Liver (tissue), 9 donors: ENCODE results near the gene AUNIP. TPM values are rescaled to one million over a fixed set of nuclear protein-coding genes. Genes with fewer than 3 reads are reported as not detected.

Experiments
- DNase-seq: peaks from one replicate; pipeline ENCODE4 v3.0.0-alpha.2; 2017; ENCODE audit warnings: low spot score
- H3K27ac ChIP-seq, 2 donors: one replicate each; pipeline ENCODE4 v1.7.0; 2013; ENCODE audit warnings: inconsistent platforms in 2 of 2, low read length in 2 of 2, control low read depth in 1 of 2, low read depth in 1 of 2, mild to moderate bottlenecking in 1 of 2
- H3K27me3 ChIP-seq, 4 donors: one replicate each; pipeline versions ENCODE4 v1.6.1 to v1.7.0; 2013; ENCODE audit warnings: low read length in 3 of 4, inconsistent platforms in 1 of 4, mild to moderate bottlenecking in 1 of 4, moderate library complexity in 1 of 4; ENCODE audit not compliant: control insufficient read depth in 4 of 4, insufficient read depth in 4 of 4
- H3K36me3 ChIP-seq, 4 donors: one replicate each; pipeline versions ENCODE4 v1.6.1 to v1.7.0; 2013; ENCODE audit warnings: low read length in 3 of 4, mild to moderate bottlenecking in 3 of 4, low read depth in 1 of 4, moderate library complexity in 1 of 4; ENCODE audit not compliant: control insufficient read depth in 4 of 4, insufficient read depth in 3 of 4
- H3K4me1 ChIP-seq, 4 donors: one replicate each; pipeline versions ENCODE4 v1.6.1 to v1.7.0; 2013; ENCODE audit warnings: low read length in 3 of 4, mild to moderate bottlenecking in 3 of 4, moderate library complexity in 1 of 4; ENCODE audit not compliant: control insufficient read depth in 4 of 4, insufficient read depth in 4 of 4
- H3K4me3 ChIP-seq, 3 donors: one replicate each; pipeline versions ENCODE4 v1.6.1 to v1.7.0; 2013; ENCODE audit warnings: low read length in 3 of 3, control low read depth in 1 of 3, low read depth in 1 of 3, mild to moderate bottlenecking in 1 of 3
- H3K9ac ChIP-seq, 2 donors: one replicate each; pipeline ENCODE4 v1.7.0; 2013; ENCODE audit warnings: low read length in 2 of 2, mild to moderate bottlenecking in 2 of 2, moderate library complexity in 2 of 2, control low read depth in 1 of 2, low read depth in 1 of 2
- H3K9me3 ChIP-seq, 4 donors: one replicate each; pipeline versions ENCODE4 v1.6.1 to v1.7.0; 2013; ENCODE audit warnings: low read length in 3 of 4; ENCODE audit not compliant: control insufficient read depth in 4 of 4
- CTCF ChIP-seq: fragments of 150-350 bp; IDR thresholded peaks from 2 replicates; pipeline ENCODE4 v1.5.1; 2017; ENCODE audit warnings: improper control_type of control experiment, low read depth, low read length; ENCODE audit not compliant: missing input control
- EGR1 ChIP-seq, 2 donors: IDR thresholded peaks; 2 replicates each; pipeline ENCODE4 v1.6.1; 2016 to 2018; ENCODE audit warnings: antibody characterized with exemption in 2 of 2, low read depth in 2 of 2
- FOXA1 ChIP-seq: IDR thresholded peaks from 2 replicates; pipeline ENCODE4 v1.6.1; 2016; ENCODE audit warnings: antibody characterized with exemption
- FOXA2 ChIP-seq: IDR thresholded peaks from 2 replicates; pipeline ENCODE4 v1.6.1; 2016; ENCODE audit warnings: antibody characterized with exemption
- GABPA ChIP-seq, 2 donors: IDR thresholded peaks in 1 of 2; conservative IDR thresholded peaks in 1 of 2; 2 replicates each; pipeline ENCODE4 v1.6.1; 2016; ENCODE audit warnings: antibody characterized with exemption in 2 of 2, mild to moderate bottlenecking in 1 of 2, moderate library complexity in 1 of 2
- HNF4A ChIP-seq, 2 donors: conservative IDR thresholded peaks; 2 replicates each; pipeline ENCODE4 v1.6.1; 2016; ENCODE audit warnings: antibody characterized with exemption in 2 of 2, mild to moderate bottlenecking in 2 of 2
- JUND ChIP-seq, 2 donors: IDR thresholded peaks; 2 replicates each; pipeline ENCODE4 v1.6.1; 2016; ENCODE audit warnings: antibody characterized with exemption in 2 of 2
- RAD21 ChIP-seq, 2 donors: IDR thresholded peaks; 2 replicates each; pipeline ENCODE4 v1.6.1; 2016; ENCODE audit warnings: antibody characterized with exemption in 2 of 2, mild to moderate bottlenecking in 2 of 2
- RXRA ChIP-seq, 2 donors: IDR thresholded peaks; 2 replicates each; pipeline ENCODE4 v1.6.1; 2017 to 2018; ENCODE audit warnings: antibody characterized with exemption in 2 of 2, mild to moderate bottlenecking in 1 of 2
- SP1 ChIP-seq: IDR thresholded peaks from 2 replicates; pipeline ENCODE4 v1.6.1; 2018; ENCODE audit warnings: antibody characterized with exemption, mild to moderate bottlenecking
- TAF1 ChIP-seq: conservative IDR thresholded peaks from 2 replicates; pipeline ENCODE4 v1.6.1; 2016; ENCODE audit warnings: antibody characterized with exemption, mild to moderate bottlenecking
- YY1 ChIP-seq: IDR thresholded peaks from 2 replicates; pipeline ENCODE4 v1.6.1; 2016; ENCODE audit warnings: antibody characterized with exemption, mild to moderate bottlenecking
- ZBTB33 ChIP-seq: IDR thresholded peaks from 2 replicates; pipeline ENCODE4 v1.6.1; 2016; ENCODE audit warnings: antibody characterized with exemption
- WGBS: extraction: QIAGEN DNeasy Blood & Tissue Kit; methylation state at CpG from one replicate; pipeline ENCODE4 v1.1.7; 2013; 5-methylcytosine and 5-hydroxymethylcytosine counted together
- polyA plus RNA-seq, 2 donors: library from polyadenylated mRNA; stranded (reverse) in 1 of 2; unstranded in 1 of 2; fragments of 200-250 nt in 1 of 2; fragments of >200 nt in 1 of 2; fragmentation: Nextera tagmentation in 1 of 2; extraction: Ambion mirVana in 1 of 2; gene quantifications; one replicate each; pipeline versions ENCODE4 v1.2.1 to v1.2.3, GENCODE V29; 2013 to 2015
- total RNA-seq, 2 donors: library from RNA; depleted of rRNA; stranded (reverse); fragments of >200 nt; gene quantifications; one replicate each; pipeline ENCODE4 v1.2.3, GENCODE V29; 2014
- donor health status: healthy.
- donor health status: healthy.
- donor health status: healthy.
- donor health status: healthy.
- donor health status: healthy.

The AUNIP gene
- total and polyA plus RNA-seq, 4 donors = 0.18 to 9.0 (median 0.56) TPM; not detected in 1

- 94% methylated on average over 3 of the region's 3 CpGs for WGBS
- peaks cover 0 to 1% (median 0%) of the 10 kb centered on the region in 4 donors for H3K36me3 ChIP-seq
- no peak for DNase-seq
- H3K27ac ChIP-seq = no peak overlapping the region
- H3K27me3 ChIP-seq = no peaks in the 10 kb centered on the region
- no peak overlapping the region for H3K4me3 ChIP-seq
- TF ChIP-seq JUND (IDR thresholded peaks at IDR 0.05) = no peak
- no peak for TF ChIP-seq RXRA (IDR thresholded peaks at IDR 0.05)
- TF ChIP-seq GABPA (IDR thresholded peaks at IDR 0.05 in 1 of 2, conservative IDR thresholded peaks at IDR 0.05 in 1 of 2) = no peak
- TF ChIP-seq YY1 = no peak
- TF ChIP-seq FOXA1 = no peak
- TF ChIP-seq SP1 = no peak
- TF ChIP-seq FOXA2 = no peak
- no peak for TF ChIP-seq ZBTB33
- TF ChIP-seq HNF4A (conservative IDR thresholded peaks at IDR 0.05) = no peak
- no peak for TF ChIP-seq TAF1
- TF ChIP-seq CTCF = no peak
- H3K4me1 ChIP-seq = peaks cover 7 to 21% (median 14%) of the 10 kb centered on the region in 4 donors
- no peaks in the 10 kb centered on the region for H3K9me3 ChIP-seq
- no peak overlapping the region for H3K9ac ChIP-seq
These were observed 43.2 kb upstream of the AUNIP start for GRCh38 chr1:25902462-25902861.

DNA sequence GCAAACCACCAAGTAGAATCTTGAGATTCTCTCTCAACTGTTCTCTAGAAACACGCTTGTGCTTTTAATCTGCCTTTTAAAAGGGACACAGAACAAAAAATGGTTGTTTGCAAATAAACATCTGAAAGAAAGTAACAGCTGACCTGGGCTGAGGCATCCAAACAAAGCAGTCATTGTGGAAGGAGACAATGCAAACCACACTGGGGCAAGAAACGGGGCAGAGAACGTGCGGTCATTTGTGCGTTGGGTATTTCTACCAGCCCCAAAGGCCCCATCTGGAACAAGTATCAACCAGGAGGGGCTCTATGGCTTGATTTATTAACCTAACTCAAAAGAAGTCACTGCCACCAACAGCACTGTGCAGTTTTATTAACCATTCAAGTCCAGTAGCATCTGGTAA, 41.0 kb upstream of the AUNIP start:
- no peak for DNase-seq
- TF ChIP-seq FOXA1 = no peak
- TF ChIP-seq FOXA2 = no peak
- no peak for TF ChIP-seq TAF1
- TF ChIP-seq RAD21 (IDR thresholded peaks at IDR 0.05) = no peak
- no peak for TF ChIP-seq YY1
- no peak for TF ChIP-seq EGR1 (IDR thresholded peaks at IDR 0.05; ENCODE audit: low read depth in 2 of 2)
- no peak for TF ChIP-seq ZBTB33
- TF ChIP-seq HNF4A (conservative IDR thresholded peaks at IDR 0.05) = no peak
- Histone ChIP-seq H3K9ac (no peak overlapping the region), H3K4me3 (no peak overlapping the region), H3K36me3 (peaks cover 0 to 1% (median 0%) of the 10 kb centered on the region in 4 donors), H3K27ac (no peak overlapping the region), H3K27me3 (no peaks in the 10 kb centered on the region), H3K9me3 (no peaks in the 10 kb centered on the region), H3K4me1 (peaks cover 0 to 15% (median 12%) of the 10 kb centered on the region in 4 donors)
- WGBS = 96% methylated on average over 5 of the region's 5 CpGs
